Mammary epithelial cell (primary cell): Measurements from ENCODE around the gene SIRPA.

ENCODE experiments used
- EZH2 ChIP-seq: IDR thresholded peaks from 2 replicates; pipeline ENCODE4 v1.6.1; 2012; ENCODE audit warnings: low read length, inconsistent platforms, borderline replicate concordance
- TF ChIP-seq, protein P1 (sequence below), 2 donors: IDR thresholded peaks in 1 of 2; conservative IDR thresholded peaks in 1 of 2; 2 replicates each; pipeline ENCODE4 v1.5.1; 2011 to 2012; ENCODE audit warnings: inconsistent platforms in 2 of 2, low read length in 2 of 2, mild to moderate bottlenecking in 2 of 2, control low read depth in 1 of 2, low read depth in 1 of 2; ENCODE audit not compliant: insufficient read depth in 1 of 2; ENCODE audit errors: extremely low read depth in 1 of 2

GRCh38 chr20:1932971-1933370 is 37.8 kb downstream of the SIRPA start:
- TF ChIP-seq, protein P1, sequence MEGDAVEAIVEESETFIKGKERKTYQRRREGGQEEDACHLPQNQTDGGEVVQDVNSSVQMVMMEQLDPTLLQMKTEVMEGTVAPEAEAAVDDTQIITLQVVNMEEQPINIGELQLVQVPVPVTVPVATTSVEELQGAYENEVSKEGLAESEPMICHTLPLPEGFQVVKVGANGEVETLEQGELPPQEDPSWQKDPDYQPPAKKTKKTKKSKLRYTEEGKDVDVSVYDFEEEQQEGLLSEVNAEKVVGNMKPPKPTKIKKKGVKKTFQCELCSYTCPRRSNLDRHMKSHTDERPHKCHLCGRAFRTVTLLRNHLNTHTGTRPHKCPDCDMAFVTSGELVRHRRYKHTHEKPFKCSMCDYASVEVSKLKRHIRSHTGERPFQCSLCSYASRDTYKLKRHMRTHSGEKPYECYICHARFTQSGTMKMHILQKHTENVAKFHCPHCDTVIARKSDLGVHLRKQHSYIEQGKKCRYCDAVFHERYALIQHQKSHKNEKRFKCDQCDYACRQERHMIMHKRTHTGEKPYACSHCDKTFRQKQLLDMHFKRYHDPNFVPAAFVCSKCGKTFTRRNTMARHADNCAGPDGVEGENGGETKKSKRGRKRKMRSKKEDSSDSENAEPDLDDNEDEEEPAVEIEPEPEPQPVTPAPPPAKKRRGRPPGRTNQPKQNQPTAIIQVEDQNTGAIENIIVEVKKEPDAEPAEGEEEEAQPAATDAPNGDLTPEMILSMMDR (conservative IDR thresholded peaks at IDR 0.05 in 1 of 2, IDR thresholded peaks at IDR 0.05 in 1 of 2; ENCODE audit: extremely low read depth in 1 of 2, insufficient read depth in 1 of 2, low read depth in 1 of 2, low read length in 2 of 2) = no peak
- no peak for TF ChIP-seq EZH2
